ENCODE measurements around the gene SCAMP3. TPM values are rescaled to one million over a fixed set of nuclear protein-coding genes. Genes with fewer than 3 reads are reported as not detected.

Gene SCAMP3
- total RNA-seq, 2 experiments from 2014 or later: 81.3 to 97.2 TPM

DNA sequence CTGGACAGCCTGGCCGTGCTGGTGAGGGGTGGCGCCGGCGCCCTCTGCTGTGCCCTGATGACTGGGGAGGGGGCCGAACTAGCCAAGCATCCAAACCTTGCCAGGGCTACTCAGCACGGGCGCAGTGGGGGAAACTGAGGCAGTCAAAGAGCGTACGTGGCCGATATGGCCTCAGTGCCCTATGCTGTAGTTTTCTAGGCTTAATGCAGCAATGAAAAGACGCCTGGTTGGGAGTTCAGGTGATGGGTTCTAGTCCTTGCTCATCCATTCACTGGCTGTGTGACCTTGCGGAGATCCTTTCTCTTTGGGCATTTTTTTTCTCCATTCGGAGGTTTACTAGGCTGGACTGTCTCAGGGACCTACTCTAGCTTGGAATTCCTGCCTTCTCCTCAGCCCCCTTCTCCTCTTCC, 52.8 kb downstream of the SCAMP3 start:
- Mint-ChIP-seq H3K27ac (peak overlapping the region; percentile 89), H3K27me3 (no peaks in the 10 kb centered on the region), H3K36me3 (ENCODE audit: low read depth) (peaks cover 2% of the 10 kb centered on the region), H3K4me3 (peak overlapping the region; percentile 92), H3K9me3 (no peaks in the 10 kb centered on the region), H3K4me1 (ENCODE audit: low read depth) (peaks cover 29% of the 10 kb centered on the region)
- ATAC-seq: no peak
- TF ChIP-seq, protein P1, sequence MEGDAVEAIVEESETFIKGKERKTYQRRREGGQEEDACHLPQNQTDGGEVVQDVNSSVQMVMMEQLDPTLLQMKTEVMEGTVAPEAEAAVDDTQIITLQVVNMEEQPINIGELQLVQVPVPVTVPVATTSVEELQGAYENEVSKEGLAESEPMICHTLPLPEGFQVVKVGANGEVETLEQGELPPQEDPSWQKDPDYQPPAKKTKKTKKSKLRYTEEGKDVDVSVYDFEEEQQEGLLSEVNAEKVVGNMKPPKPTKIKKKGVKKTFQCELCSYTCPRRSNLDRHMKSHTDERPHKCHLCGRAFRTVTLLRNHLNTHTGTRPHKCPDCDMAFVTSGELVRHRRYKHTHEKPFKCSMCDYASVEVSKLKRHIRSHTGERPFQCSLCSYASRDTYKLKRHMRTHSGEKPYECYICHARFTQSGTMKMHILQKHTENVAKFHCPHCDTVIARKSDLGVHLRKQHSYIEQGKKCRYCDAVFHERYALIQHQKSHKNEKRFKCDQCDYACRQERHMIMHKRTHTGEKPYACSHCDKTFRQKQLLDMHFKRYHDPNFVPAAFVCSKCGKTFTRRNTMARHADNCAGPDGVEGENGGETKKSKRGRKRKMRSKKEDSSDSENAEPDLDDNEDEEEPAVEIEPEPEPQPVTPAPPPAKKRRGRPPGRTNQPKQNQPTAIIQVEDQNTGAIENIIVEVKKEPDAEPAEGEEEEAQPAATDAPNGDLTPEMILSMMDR (IDR thresholded peaks at IDR 0.05): no peak
- ChIA-PET POLR2A (interaction anchor here (1.2 to 3.8 kb wide), 8 partner anchors 10 to 52 kb away, joined by 3 to 52 read pairs (median 6); a partner anchor contains a TSS), CTCF (interaction anchor here (1.0 to 7.4 kb wide), 6 partner anchors 14 to 124 kb away, joined by 3 to 61 read pairs (median 10); partner anchors contain the start of gene KRTCAP2)
- DNase-seq: no peak
- intact Hi-C loops (cut with micrococcal nuclease): loop anchor here (2.0 to 5.0 kb wide), 2 partner anchors 17 to 33 kb away; a partner anchor contains a TSS

DNA sequence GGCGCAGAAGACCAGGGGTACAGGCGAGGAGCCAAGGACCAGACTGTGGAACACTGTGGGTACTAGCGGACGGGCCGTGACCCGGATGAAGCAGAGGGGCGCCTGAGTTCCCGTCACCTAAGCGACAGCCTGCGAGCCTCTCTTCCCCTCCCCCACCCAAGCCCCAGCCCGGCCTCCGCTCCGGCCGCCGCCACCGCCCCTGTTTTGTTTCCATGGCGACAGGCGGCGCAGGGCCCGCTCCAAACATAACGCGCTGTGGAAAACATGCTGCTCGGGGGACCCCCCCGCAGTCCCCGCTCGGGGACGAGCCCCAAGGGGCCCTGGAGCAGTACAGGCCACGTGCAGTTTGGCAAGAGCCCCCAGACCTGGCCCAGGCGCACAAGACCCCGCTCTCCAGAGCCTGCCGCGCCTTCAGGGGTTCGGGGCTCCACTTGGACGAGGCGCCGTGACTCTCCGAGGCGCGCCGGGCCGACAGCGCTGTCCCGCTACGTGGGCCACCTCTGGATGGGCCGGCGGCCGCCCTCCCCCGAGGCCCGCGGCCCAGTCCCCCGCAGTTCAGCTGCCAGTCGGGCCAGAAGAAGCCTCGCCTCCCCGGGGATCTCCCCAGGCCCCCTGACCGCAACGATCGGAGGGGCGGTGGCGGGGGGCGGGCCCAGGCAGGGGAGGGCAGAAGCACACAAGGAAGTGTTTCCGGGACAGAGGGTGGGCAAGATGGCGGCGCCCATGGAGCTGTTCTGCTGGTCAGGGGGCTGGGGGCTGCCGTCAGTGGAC, 53.4 kb downstream of the SCAMP3 start, which contains the start of gene MTX1:
Gene MTX1 (plus strand): TSS at position 155 of the 771 bp plus-strand sequence. CDS start 110 bp downstream, at position 265.
- POLR2A ChIA-PET: interaction anchor here (1.2 to 3.8 kb wide), 10 partner anchors 10 to 65 kb away, joined by 3 to 52 read pairs (median 6); partner anchors contain the start of gene CLK2
- TF ChIP-seq, protein P1 (IDR thresholded peaks at IDR 0.05): no peak
- peaks cover 2% of the 10 kb centered on the region for H3K36me3 Mint-ChIP-seq (ENCODE audit: low read depth)
- peak within 1 kb of the TSS; percentile 89 for H3K27ac Mint-ChIP-seq
- CTCF ChIA-PET: interaction anchor here (0.8 to 7.4 kb wide), 13 partner anchors 14 to 401 kb away, joined by 3 to 61 read pairs (median 14); partner anchors contain the start of genes KRTCAP2, SCAMP3 and TRIM46
- peak; percentile 94 for DNase-seq
- no peaks in the 10 kb centered on the region for H3K9me3 Mint-ChIP-seq
- H3K4me1 Mint-ChIP-seq (ENCODE audit: low read depth): peaks cover 29% of the 10 kb centered on the region
- intact Hi-C loops (cut with micrococcal nuclease): loop anchor here (2.0 to 5.0 kb wide), 2 partner anchors 18 to 34 kb away; a partner anchor contains a TSS
- H3K27me3 Mint-ChIP-seq: no peaks in the 10 kb centered on the region
- peak; percentile 86 for ATAC-seq
- H3K4me3 Mint-ChIP-seq: peak within 1 kb of the TSS; percentile 92

- no peaks in the 10 kb centered on the region for H3K27me3 Mint-ChIP-seq
- ATAC-seq: no peak
- H3K9me3 Mint-ChIP-seq: no peaks in the 10 kb centered on the region
- no peak for DNase-seq
- TF ChIP-seq, protein P1 (IDR thresholded peaks at IDR 0.05): no peak
- intact Hi-C loops (cut with micrococcal nuclease): loop anchor here (2.0 to 5.0 kb wide), 2 partner anchors 19 to 34 kb away; a partner anchor contains a TSS
- POLR2A ChIA-PET: interaction anchor here (0.9 to 3.8 kb wide), 9 partner anchors 11 to 114 kb away, joined by 3 to 52 read pairs (median 5); partner anchors contain the start of genes CLK2 and KRTCAP2
- H3K27ac Mint-ChIP-seq: peak within 1 kb of the TSS; percentile 89
- peaks cover 29% of the 10 kb centered on the region for H3K4me1 Mint-ChIP-seq (ENCODE audit: low read depth)
- CTCF ChIA-PET: interaction anchor here (0.8 to 7.4 kb wide), 15 partner anchors 13 to 913 kb away, joined by 3 to 61 read pairs (median 10); partner anchors contain the start of genes FDPS, KRTCAP2, SCAMP3 and TRIM46
- peak within 1 kb of the TSS; percentile 92 for H3K4me3 Mint-ChIP-seq
- H3K36me3 Mint-ChIP-seq (ENCODE audit: low read depth): peaks cover 2% of the 10 kb centered on the region
These were observed 54.2 kb downstream of the SCAMP3 start, which contains the start of gene THBS3 for GRCh38 chr1:155207806-155208540. THBS3 (minus strand) TSS chr1:155207897; CDS start chr1:155207876, 21 bp downstream.

DNA sequence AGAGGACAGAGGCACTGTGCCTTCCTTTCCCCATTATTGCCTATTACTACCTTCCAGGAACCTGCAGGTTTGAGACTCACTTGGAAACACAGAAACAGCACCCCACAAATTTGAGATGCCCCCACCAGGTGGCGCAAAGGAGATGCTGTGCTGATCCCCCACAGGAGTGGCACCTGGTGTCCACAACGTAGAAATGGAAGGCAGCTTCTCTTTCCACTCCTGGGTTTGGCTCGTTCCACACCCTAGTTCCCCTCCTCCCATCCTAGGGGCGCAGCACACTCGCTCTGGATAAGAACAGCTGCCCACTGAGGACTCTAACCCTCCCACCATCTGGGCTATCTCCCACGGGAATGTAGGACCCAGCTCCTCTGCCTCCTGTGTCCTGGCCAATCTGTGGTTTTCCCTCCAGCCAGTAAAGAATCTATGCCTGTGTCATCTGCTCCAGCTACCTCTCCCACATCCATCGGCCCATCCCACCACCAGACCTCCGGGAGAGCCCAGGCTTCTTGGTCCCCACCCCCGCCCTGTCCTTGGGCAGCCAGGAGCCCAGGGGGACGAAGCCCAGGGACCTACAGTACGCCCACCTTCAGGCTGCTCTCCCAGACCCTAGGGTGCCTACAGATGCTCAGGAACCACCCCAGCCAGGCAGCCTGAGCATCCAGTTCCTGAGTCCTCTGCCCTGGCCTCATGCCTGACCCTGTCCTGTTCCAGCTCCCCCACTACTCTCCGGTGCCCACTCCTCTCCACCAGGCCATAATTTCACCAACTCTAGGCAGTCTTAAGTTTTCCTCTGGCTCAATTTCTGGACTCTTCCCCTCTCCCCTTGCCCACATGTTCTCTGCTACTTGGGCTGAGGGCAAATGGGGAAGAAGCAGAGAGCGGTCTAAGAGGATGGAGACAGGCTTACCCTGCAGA, 55.0 kb downstream of the SCAMP3 start:
- intact Hi-C loops (cut with micrococcal nuclease): loop anchor here (5.0 kb wide), 1 partner anchor 35 kb away; a partner anchor contains a TSS
- ATAC-seq (peak; percentile 60), DNase-seq (peak; percentile 96)
- Mint-ChIP-seq H3K9me3 (no peaks in the 10 kb centered on the region), H3K27me3 (no peaks in the 10 kb centered on the region), H3K4me3 (peak overlapping the region; percentile 35), H3K36me3 (ENCODE audit: low read depth) (peaks cover 2% of the 10 kb centered on the region), H3K4me1 (ENCODE audit: low read depth) (peaks cover 29% of the 10 kb centered on the region), H3K27ac (peak overlapping the region; percentile 55)
- POLR2A ChIA-PET: interaction anchor here (0.9 to 3.8 kb wide), 9 partner anchors 12 to 115 kb away, joined by 3 to 52 read pairs (median 5); partner anchors contain the start of genes CLK2 and KRTCAP2
- TF ChIP-seq, protein P1 (IDR thresholded peaks at IDR 0.05): peak; percentile 88
- CTCF ChIA-PET: interaction anchor here (0.7 to 7.4 kb wide), 30 partner anchors 12 to 914 kb away, joined by 3 to 61 read pairs (median 4); partner anchors contain the start of genes CLK2, EFNA4, ENTREP3 and FDPS
